ENCODE measurements around the gene IRAG1.

- TF ChIP-seq CTCF (conservative IDR thresholded peaks at IDR 0.05; ENCODE audit: low read length), result no peak
- TF ChIP-seq EZH2phosphoT487 (IDR thresholded peaks at IDR 0.05; ENCODE audit: borderline replicate concordance, low read depth, low read length), result no peak
Observed at GRCh38 chr11:10695833-10696232, 2.3 kb upstream of the IRAG1 start.

Measured in OCI-LY7 (cell line).